ENCODE measurements around the gene PHRF1.

DNA sequence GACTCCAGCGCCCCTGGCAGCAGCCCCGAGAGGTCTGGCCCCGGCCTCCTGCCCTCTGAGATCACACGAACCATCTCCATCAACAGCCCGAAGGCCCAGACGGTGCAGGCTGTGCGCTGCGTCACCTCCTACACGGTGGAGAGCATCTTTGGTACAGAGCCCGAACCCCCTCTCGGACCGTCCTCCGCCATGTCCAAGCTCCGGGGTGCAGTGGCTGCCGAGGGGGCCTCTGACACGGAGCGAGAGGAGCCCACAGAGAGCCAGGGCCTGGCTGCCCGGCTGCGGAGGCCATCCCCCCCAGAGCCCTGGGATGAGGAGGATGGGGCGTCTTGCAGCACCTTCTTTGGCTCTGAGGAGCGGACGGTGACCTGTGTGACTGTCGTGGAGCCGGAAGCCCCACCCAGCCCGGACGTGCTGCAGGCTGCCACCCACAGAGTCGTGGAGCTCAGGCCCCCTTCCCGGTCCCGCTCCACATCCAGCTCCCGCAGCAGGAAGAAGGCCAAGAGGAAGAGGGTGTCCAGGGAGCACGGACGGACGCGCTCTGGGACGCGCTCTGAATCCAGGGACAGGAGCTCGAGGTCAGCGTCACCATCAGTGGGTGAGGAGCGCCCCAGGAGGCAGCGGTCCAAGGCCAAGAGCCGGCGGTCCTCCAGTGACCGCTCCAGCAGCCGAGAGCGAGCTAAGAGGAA, 31.8 kb downstream of the PHRF1 start:
- TF ChIP-seq, protein P1, sequence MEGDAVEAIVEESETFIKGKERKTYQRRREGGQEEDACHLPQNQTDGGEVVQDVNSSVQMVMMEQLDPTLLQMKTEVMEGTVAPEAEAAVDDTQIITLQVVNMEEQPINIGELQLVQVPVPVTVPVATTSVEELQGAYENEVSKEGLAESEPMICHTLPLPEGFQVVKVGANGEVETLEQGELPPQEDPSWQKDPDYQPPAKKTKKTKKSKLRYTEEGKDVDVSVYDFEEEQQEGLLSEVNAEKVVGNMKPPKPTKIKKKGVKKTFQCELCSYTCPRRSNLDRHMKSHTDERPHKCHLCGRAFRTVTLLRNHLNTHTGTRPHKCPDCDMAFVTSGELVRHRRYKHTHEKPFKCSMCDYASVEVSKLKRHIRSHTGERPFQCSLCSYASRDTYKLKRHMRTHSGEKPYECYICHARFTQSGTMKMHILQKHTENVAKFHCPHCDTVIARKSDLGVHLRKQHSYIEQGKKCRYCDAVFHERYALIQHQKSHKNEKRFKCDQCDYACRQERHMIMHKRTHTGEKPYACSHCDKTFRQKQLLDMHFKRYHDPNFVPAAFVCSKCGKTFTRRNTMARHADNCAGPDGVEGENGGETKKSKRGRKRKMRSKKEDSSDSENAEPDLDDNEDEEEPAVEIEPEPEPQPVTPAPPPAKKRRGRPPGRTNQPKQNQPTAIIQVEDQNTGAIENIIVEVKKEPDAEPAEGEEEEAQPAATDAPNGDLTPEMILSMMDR (IDR thresholded peaks at IDR 0.05), result no peak
- no peak for TF ChIP-seq POLR2AphosphoS5 (IDR thresholded peaks at IDR 0.05)

Measured in upper lobe of left lung (tissue), 4 donors.